NCI-H1930 (cell line): ENCODE data around the gene SIX4.
"Not testable (repeated sequence)": the region's sequence is repeated elsewhere in the genome, so short reads cannot be mapped to it uniquely, and the experiment has no call there.

Experiments used
- DNase-seq, 2 experiments: peaks; one replicate each; lab custom pipeline; 2025; lab: John Stamatoyannopoulos, UW

SIX4 gene

DNA sequence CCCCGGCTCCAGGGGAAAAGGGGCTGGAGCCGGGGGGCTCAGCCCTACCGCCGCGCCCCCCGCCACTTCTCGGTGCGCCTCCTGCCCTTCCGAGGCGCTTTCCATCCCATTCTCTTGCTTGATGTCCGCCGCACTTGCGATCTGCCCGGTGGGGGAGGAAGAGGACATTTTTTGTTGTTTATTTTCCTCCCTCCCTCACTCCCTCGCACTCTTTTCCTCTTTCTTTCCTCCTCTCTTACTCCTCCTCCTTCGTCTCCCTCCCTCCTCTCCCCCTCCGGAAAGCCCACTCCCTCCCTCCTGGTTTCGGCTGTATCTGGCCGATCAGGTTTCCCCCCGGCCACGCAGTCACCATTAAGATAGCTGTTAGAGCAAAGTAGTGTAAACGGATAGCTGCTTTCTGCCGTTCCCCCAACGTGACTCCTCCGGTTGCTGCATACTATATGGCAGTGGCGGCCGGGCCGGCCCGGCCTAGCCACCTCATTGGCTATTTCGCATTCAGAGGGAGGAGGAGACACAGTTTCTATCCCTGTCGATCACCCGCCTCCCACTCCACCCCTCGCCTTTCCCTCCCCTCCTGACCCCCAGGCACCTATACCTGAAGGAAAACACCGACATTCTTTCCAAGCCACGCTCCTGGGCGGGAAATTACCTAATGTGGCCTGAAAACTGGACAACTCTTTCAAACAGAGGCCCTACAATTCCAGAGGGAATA lies at the start of gene SIX4:
SIX4 (minus strand) TSS at position 445 of the 712 bp plus-strand sequence; CDS start at position 168, 277 bp downstream.
- peak; percentile 79 to 81 for DNase-seq

DNA sequence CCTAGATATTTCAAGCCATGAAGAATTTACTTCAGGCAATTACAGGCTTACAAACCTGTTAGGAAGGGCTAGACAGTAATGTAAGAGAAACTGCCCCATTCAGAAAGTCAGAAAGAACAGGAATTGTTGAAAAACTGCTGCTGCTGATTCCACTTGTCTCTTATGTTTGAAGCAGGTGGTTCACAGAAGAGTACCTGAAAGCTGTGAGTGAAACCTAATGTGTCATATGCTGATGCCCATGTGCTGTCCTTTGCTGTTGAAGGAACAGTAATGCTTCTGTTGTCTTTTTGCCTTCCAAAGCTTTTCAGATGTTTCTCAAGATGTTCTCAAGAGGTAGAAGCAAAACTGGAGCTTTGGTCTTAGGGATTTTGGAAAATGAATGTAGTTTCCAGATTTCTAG lies 49.4 kb upstream of the SIX4 start:
- DNase-seq, result no peak

DNA sequence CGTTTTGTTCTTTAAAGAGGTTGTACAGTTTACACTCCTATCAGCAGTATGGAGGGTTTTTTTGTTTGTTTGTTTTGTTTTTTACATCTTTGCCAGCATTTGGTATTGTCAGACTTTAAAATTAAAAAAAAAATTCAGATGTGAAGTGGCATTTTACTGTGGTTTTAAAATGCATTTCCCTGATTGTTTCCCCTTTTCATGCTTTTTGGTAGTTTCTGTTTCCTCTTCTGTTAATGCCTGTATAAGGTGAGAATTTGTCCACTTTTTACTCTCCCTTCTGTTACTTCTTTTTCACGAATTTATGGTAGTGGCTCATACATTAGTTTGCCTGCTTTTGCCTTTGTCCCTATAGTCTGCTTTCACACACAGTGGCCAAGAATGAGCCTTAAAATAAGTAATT lies 47.0 kb upstream of the SIX4 start:
- no peak for DNase-seq

DNA sequence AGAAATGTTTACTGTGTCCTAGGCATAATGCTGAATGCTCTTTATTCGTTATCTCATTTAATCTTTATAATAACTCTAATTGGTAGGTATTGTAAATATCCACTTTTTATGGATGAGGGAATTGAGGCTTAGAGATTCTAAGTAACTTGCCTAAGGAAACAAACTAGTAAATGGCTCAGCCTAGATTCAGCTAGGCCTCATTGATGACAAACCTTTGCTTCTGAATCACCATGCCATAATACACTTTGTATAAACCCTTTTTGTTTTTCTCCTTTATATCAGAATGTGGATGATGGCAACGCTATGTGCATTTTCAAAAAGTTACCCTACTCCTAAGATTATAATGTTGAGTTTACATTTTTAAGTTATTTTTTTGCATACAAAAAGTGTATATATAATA lies 44.5 kb upstream of the SIX4 start:
- DNase-seq, result no peak

DNA sequence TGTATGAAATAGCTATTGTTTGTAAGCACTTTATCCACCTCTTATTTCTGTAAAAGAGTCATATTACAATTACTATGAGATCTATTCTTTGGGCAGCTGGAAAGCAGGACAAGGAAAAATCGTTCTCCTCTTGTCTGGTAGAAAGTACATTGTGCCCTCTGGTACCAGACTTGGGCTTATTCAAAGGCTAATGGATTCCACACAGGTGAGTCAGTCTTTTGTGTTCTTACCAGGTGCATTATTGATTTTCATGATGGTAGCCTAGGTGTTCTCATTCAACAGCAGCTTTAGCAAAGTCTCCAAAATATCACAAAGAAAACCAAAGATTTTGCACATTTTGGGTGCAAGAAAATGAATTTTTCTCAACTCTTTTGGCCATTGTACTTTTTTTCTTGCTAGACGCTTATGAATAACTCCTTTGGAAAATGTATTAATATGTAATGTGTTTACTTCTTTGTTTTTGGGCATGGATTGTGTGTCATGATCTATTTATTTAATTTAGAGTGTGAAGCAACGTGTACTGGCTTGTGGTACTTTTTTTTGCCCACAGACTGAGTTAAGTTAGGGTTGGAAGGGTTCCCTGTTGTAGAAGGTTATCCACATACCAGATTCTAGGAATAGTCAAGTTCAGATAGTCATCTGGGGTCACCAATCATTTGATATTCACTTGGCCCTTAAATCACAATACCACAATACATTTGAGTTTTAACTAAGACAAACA lies 36.7 kb upstream of the SIX4 start:
- peak; percentile 76 to 84 for DNase-seq

DNA sequence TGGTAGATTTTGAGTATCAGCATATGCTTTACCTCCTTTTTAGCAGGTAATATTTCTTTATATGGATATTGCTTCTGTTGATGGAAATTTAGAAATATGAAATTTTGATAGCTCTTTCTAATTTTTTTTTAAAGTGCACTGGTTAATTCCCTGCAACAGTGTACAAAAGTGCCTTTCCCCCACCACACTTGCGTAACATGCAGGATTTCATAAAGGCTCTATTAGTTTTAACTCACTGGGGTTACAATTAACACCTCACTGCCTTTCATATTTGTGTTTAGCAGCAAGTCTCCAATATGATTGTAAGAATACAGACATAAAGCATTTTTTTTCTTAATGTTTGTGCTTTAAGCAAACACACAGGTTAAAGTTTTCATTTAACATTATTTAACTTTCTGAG lies 36.1 kb upstream of the SIX4 start:
- DNase-seq, result peak in 1 of 2 experiments; percentile 70

DNA sequence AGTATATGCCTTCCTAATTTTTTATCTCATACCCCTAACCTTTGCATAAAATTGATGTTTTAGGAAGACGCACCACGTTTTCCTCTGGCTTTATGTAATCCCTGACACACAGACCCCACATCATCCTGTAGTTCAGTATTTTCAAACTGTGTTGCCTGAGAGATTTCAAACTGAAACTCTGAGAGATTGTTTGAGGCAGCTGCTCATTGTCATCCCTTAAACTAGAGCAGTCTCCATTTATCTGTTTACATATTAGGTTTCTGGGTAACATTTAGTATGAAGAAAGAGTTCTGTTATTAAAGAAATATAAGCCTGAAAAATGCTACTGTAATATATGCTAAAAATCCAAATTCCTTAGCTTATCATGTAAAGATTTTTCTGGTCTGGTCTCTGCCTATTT lies 34.7 kb upstream of the SIX4 start:
- DNase-seq, result peak in 1 of 2 experiments; percentile 45

DNA sequence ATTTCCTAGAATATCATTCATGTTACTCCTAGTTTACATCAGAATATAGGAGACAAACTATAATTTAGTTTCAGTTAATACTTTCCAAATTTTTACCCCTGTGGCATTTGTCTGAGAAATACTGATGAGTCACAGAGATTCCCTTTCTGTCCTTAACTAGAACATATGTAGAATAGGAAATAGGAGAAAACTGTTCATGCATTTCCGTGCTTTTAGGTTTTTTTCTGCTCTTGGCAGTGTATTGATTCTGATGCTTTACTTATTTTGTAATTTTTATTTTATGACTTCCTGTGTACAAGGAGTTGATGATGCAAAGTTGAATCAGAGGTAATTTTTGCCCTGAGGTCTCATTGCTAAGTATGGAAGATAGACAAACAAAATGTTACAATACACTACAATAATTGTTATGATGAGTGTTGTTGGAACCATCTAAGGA lies 33.4 kb upstream of the SIX4 start:
- DNase-seq, result peak in 1 of 2 experiments; percentile 72

DNA sequence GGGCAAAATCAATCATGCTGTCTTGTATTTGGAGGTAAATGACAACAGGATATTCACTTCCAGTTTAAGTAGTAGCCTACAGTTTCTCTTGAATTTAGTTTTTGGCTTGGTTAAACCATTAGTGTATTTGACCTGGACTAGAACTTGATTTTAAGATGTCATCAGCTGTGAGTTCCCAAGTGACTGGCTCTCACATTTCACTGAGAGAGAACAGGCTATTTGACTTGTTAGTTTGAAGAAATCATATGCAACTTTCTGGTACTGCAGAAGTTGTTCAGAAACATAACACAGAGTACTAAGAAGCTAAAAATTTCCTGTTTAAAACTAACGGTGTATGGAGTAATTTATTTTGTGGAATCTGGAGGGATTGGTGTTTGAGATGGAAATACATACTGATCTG lies 32.7 kb upstream of the SIX4 start:
- DNase-seq, result no peak

DNA sequence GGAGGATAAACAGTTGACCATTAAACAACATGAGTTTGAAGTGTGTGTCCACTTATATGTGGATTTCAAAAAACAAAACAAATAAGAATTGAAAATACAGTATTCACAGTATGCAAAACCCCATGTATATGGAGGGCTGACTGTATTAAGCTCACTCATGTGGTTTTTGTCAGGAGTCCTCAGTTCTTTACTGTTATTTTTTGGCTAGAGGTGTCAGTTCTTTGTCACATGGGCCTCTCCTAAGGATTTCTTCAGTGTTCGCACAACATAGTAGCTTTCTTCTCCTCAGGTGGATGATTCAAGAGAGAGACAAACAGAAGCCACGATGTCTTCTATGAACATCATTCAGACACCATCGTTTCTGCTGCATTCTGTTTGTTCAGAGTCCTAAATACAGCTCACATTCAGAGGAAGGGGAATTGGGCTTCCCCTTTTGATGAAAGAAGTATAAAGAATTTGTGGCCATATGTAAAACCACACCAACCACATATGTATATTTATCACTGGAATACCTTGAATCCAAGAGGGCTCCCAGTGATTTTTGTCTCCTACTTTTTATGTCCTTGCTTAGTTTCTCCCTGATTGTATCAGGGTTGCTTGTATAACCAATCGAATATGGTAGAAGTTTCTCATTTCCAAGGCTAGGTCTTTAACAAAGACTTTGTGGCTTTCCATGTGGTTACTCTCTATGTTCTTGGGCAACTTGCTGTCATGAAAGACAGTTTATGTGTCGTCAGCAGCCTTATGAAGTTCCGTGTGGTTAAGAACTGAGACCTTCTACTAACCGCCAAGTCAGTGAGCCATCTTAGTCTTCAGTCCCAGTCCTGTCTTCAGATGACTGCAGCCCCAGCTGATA lies 29.3 kb upstream of the SIX4 start:
- DNase-seq, result no peak

DNA sequence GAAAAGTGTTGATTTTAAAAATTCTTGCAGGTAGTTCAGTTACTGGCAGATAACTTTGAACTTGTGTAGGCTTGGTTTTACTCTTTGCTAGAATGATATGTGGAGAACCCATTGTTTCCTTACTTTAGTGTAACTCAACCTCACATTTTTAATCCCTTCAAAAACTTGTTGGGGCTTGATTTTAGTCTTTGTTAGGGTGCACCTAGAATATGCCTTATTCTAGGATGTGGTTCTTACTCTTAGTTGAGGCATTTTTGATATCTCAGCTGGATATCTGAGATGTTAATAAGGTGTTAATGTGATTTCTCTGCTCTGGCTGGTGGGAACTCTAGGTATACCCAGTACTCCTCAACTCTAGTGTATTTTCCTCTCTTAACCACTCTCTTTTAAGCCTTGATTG lies 20.4 kb upstream of the SIX4 start:
- DNase-seq, result no peak

DNA sequence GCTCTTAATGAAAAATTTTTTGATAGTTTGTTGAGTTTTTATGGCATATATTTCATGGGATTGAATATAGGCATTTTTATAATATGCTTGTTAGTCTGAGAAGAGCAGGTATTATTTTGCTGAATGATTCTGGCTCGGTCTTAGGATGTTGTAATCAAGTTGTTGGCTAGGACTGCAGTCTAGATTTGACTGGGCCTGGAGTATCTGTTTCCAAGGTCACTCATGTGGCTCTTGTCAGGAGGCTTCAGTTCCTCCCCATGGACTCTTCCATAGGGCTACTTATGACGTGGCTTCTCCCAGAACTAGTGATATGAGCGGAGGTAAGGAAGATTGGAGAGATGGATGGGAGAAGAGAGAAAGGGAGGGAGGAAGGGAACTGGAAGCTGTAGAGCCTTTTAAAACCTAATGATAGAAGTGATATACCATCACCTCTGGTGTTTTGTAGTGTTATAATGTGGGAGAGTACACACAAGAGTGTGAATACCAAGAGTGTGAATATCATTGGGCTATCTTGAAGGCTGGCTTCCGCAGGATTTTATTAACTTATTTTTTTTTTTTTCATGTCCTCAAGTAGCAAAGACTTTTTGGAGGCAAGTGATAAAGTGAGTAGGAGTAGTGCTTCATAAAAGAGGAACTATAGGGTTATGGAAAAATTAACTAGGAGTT lies 14.8 kb upstream of the SIX4 start:
- DNase-seq, result no peak

DNA sequence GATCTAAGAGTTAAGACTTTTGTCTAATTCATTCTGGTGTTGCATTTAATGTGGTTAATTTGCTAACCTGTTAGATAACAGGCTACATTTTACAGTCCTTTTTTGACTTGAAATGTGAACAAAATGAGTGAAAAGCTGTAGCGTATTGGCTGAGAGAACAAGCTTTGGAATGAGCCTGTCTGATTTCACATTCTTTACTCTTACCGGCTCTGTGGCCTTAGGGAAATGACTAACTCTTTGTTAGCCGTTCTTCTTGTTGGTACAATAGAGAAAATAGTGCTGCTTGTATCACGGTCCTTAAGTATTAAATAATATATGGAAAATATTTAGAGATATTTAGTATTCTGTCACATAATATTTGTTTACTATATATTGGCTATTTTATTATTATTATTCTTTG lies 12.3 kb upstream of the SIX4 start:
- no peak for DNase-seq

DNA sequence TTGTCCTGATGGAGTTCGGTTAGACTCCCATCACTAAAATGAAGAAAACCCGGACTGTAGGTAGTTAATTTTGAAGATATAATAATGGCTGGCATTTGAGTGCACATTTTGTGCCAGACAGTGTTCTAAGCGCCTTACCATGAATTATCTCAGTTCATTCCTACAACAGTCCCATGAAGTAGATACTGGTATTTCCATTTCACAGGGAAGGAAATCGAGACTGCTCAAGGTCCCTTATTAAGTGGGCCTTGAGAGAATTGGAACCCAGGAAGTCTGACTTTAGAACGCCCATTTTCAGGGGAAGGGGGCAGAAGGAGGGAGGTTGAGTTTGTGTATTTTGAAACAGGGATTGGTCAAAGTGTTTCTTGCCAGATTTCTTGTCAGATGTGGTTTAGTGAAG lies 11.3 kb upstream of the SIX4 start:
- DNase-seq, result no peak

DNA sequence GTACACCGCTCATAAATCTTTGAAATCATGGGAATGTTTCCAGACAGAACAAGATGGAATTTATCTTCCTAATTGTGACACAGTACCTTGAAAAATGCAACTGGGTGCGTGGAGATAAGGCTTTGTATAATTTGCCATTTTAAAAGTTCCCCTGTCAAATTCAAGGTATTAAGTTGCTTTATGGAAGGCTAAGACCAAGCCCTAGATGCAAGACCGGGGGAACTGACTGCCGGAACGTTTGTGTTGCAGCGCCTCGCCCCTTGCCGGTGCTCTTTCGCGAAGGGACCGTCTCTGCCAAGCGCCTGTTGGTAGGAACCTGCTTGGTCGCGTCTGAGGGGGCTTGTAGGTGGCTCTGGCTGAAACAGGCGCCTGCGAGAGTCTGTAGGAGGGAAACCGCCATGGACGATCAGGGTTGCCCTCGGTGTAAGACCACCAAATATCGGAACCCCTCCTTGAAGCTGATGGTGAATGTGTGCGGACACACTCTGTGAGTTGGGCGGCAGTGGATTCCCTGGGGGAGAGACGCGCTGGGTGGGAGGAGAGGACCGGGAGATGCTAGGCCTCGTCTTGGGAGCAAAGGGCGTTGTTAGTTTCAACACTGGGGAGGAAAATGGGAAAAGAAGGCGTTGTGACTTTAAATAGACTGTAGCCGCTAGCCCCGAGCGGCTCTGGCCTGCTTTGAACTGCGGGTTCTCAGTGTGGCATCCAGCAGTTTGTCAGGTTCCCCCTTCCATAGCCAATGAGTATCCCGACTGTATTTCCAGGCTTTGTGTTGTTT lies 10.5 kb upstream of the SIX4 start, which contains the start of gene MNAT1:
MNAT1 (plus strand) TSS at position 297 of the 778 bp plus-strand sequence; CDS start at position 399, 102 bp downstream.
- DNase-seq, result peak; percentile 73 to 78

DNA sequence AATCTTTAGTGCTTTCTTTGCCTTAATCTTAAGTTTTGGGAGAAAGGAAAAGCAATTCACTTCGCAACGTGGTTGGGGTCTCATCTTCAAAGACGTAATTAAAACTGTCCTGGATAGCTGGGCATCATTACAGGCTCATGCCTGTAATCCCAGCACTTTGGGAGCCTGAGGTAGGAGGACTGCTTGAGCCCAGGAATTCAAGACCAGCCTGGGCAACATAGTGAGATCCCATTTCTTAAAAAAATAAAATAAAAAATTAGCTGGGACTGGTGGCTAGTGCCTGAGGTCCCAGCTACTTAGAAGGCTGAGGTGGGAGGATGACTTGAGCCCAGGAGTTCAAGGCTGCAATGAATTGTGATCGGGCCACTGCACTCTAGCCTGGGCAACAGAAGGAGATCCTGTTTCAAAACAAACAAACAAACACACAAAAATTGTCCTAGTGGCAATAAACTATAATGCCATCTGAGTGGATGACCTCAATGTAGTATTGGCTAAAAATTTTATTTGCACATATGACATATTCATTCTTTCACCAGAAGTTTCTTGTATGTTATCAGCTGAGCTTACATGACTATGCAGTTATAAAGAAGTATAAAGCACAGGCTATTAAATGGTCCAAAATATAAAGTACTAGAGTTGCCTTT lies 8.8 kb upstream of the SIX4 start:
- DNase-seq, result no peak

DNA sequence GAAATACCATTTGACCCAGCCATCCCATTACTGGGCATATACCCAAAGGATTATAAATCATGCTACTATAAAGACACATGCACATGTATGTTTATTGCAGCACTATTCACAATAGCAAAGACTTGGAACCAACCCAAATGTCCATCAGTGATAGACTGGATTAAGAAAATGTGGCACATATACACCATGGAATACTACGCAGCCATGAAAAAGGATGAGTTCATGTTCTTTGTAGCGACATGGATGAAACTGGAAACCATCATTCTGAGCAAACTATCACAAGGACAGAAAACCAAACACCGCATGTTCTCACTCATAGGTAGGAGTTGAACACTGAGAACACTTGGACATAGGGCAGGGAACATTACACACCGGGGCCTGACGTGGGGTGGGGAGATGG lies 7.1 kb upstream of the SIX4 start:
- DNase-seq, result not testable (repeated sequence)

DNA sequence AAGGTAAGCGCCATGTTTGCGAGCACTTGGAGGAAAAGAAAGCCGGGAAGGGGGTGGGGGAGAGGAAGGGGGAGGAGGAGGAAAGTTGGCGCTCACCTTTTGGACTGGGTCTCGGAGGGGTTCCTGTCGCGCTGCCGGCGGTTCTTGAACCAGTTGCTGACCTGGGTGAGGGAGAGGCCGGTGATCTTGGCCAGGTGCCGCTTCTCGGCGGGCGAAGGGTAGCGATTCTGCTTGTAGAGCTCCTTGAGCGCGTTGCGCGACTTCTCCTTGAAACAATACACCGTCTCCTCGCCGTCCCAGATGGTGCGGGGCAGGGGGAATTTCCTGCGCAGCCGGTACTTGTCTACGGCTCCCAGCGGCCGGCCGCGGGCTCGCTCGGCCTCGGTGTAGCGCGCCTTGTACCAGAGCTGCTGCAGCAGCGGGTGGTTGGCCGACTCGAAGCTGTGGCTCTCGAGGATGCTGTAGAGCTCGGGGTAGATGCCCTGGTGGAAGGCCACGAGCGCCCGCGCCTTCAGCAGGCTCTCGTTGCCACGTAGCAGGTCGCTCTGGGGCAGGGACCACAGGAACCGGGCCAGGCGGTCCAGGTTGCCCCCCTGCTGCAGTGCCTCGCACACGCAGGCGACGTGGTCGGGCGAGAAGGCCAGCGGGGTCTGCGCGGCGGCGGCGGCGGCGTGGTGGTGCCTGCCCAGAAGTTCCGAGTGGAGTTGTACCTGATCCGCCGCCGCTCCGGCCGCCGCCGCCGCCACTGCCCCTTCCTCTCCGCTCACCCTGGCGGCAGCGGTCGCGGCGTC lies 840 bp downstream of the SIX4 start:
- peak in 1 of 2 experiments; percentile 14 for DNase-seq

DNA sequence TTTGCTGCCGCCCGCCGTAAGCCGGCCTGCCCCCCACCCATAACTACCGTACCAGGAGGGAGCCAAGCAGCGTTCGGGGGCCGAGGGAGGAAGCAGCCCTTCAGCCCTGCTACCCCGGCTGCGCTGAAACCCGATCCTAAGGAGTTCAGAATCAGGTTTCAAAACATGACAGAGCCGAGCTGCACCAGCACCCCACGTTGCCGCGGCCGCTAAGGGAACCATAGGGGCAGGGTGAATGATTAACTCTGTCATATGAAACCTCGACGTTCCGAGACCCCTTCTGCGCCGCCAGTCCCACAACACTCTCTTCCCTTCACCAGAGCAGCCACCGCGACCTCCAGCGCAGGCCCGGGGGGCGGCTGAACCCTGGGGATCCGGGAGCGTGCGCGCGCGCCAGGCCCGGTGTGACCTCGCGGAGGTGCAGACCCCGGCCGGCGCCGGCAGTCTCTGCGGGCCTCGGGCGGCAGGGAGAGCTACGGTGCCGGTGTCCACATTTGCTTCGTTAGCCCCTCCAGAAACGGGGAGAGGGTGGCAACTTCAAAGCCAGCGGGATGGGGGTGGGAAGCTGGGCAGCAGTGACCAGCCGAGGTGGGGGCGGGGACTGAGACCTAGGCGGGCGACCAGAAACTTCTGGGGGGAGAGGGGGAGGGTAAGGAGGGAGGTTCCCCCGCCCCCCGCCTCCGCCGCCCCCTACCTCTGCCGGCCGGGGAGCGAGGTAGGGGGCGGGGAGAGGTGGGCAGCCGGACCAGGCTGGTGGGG lies 1.6 kb downstream of the SIX4 start:
- DNase-seq, result no peak
